HL-60 (cell line): Measurements from ENCODE around the gene RBFOX2.

ENCODE experiments used
- CTCF ChIP-seq: IDR thresholded peaks from one replicate; pipeline ENCODE4 v1.5.1; 2011; ENCODE audit warnings: low read length, control low read depth, inconsistent platforms; ENCODE audit not compliant: insufficient read depth
- POLR2AphosphoS5 ChIP-seq: IDR thresholded peaks from 2 replicates; pipeline ENCODE4 v1.6.1; 2012; ENCODE audit warnings: low read depth

- TF ChIP-seq CTCF (no peak), POLR2AphosphoS5 (no peak)
These were observed 157.9 kb downstream of the RBFOX2 start for GRCh38 chr22:35870517-35871293.
